ENCODE data around the gene VPS35L. TPM values are rescaled to one million over a fixed set of nuclear protein-coding genes. Genes with fewer than 3 reads are reported as not detected.

The VPS35L gene
- total and polyA plus RNA-seq, 2 of the 13 experiments (the other 11 are each of a cell fraction or from before 2014, with no cell fraction given), result 1.4 to 1.6 TPM

DNA sequence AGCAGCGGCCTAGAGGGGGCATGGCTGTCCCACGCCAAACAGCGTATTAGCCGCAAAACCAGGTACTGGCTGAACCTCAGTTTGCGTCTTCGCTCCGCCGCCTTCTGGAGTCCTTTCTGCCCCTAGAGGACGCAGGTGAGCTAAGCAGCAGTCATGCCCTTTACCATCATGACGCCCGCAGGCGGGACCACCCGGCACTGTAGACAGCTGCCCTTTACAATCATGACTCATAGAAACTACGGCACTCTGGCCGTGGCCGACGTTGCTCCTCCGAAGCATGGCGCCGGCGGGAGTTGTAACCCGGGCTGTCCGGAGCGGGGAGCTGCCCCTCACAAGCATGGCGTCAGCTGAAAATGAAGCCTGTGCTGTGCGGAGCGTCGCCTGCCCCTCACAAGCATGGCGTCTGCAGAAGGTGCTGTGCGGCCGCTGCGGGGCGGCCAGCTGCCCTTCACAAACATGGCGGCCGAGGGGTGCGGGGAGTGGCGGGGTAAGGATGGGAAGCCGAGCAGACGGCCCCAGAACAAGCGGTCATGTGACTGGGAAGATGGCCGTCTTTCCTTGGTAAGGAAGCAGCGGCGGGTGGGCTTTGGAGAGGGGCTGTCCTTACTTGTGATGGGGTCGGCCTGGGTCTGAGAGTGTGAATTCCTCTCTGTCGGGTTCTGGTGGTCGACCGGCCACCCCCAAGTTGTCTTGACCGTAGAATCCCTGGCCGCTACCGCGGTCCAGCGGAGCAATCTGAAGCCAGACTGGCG lies at the start of gene VPS35L (continued):
- TF ChIP-seq, protein P1, sequence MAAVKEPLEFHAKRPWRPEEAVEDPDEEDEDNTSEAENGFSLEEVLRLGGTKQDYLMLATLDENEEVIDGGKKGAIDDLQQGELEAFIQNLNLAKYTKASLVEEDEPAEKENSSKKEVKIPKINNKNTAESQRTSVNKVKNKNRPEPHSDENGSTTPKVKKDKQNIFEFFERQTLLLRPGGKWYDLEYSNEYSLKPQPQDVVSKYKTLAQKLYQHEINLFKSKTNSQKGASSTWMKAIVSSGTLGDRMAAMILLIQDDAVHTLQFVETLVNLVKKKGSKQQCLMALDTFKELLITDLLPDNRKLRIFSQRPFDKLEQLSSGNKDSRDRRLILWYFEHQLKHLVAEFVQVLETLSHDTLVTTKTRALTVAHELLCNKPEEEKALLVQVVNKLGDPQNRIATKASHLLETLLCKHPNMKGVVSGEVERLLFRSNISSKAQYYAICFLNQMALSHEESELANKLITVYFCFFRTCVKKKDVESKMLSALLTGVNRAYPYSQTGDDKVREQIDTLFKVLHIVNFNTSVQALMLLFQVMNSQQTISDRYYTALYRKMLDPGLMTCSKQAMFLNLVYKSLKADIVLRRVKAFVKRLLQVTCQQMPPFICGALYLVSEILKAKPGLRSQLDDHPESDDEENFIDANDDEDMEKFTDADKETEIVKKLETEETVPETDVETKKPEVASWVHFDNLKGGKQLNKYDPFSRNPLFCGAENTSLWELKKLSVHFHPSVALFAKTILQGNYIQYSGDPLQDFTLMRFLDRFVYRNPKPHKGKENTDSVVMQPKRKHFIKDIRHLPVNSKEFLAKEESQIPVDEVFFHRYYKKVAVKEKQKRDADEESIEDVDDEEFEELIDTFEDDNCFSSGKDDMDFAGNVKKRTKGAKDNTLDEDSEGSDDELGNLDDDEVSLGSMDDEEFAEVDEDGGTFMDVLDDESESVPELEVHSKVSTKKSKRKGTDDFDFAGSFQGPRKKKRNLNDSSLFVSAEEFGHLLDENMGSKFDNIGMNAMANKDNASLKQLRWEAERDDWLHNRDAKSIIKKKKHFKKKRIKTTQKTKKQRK (IDR thresholded peaks at IDR 0.05; ENCODE audit: low read length), result no peak
- TF ChIP-seq, protein P2, sequence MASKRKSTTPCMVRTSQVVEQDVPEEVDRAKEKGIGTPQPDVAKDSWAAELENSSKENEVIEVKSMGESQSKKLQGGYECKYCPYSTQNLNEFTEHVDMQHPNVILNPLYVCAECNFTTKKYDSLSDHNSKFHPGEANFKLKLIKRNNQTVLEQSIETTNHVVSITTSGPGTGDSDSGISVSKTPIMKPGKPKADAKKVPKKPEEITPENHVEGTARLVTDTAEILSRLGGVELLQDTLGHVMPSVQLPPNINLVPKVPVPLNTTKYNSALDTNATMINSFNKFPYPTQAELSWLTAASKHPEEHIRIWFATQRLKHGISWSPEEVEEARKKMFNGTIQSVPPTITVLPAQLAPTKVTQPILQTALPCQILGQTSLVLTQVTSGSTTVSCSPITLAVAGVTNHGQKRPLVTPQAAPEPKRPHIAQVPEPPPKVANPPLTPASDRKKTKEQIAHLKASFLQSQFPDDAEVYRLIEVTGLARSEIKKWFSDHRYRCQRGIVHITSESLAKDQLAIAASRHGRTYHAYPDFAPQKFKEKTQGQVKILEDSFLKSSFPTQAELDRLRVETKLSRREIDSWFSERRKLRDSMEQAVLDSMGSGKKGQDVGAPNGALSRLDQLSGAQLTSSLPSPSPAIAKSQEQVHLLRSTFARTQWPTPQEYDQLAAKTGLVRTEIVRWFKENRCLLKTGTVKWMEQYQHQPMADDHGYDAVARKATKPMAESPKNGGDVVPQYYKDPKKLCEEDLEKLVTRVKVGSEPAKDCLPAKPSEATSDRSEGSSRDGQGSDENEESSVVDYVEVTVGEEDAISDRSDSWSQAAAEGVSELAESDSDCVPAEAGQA (IDR thresholded peaks at IDR 0.05; ENCODE audit: low read depth), result peak; percentile 98
- TF ChIP-seq, protein P2 (CRISPR knock-in tag; IDR thresholded peaks at IDR 0.05; ENCODE audit: borderline replicate concordance), result no peak
- TF ChIP-seq ZNF160 (CRISPR knock-in tag; IDR thresholded peaks at IDR 0.05) (peak; percentile 59), SNRNP70 (IDR thresholded peaks at IDR 0.05; ENCODE audit: low read depth, low read length) (no peak), HNF4G (IDR thresholded peaks at IDR 0.05; ENCODE audit: borderline replicate concordance, low read depth, low read length) (no peak), HNF4G (CRISPR knock-in tag; IDR thresholded peaks at IDR 0.05; ENCODE audit: borderline replicate concordance, low read depth) (peak; percentile 54; the same call in 1 of the 2 replicates), ZIK1 (CRISPR knock-in tag; IDR thresholded peaks at IDR 0.05; ENCODE audit: borderline replicate concordance, low read depth) (peak; percentile 80; the same call in 1 of the 2 replicates), NKX3-1 (CRISPR knock-in tag; IDR thresholded peaks at IDR 0.05) (0 out of 2 replicates have a peak, but pooled peaks have one; percentile 31), GATAD1 (CRISPR knock-in tag; IDR thresholded peaks at IDR 0.05) (peak; percentile 68), HNRNPH1 (optimal IDR thresholded peaks at IDR 0.05; ENCODE audit: low read depth, low read length) (no peak), TEAD2 (CRISPR knock-in tag; IDR thresholded peaks at IDR 0.05) (0 out of 2 replicates have a peak, but pooled peaks have one; percentile 21), ZNF432 (CRISPR knock-in tag; IDR thresholded peaks at IDR 0.05; ENCODE audit: borderline replicate concordance) (no peak)
- TF ChIP-seq, protein P3, sequence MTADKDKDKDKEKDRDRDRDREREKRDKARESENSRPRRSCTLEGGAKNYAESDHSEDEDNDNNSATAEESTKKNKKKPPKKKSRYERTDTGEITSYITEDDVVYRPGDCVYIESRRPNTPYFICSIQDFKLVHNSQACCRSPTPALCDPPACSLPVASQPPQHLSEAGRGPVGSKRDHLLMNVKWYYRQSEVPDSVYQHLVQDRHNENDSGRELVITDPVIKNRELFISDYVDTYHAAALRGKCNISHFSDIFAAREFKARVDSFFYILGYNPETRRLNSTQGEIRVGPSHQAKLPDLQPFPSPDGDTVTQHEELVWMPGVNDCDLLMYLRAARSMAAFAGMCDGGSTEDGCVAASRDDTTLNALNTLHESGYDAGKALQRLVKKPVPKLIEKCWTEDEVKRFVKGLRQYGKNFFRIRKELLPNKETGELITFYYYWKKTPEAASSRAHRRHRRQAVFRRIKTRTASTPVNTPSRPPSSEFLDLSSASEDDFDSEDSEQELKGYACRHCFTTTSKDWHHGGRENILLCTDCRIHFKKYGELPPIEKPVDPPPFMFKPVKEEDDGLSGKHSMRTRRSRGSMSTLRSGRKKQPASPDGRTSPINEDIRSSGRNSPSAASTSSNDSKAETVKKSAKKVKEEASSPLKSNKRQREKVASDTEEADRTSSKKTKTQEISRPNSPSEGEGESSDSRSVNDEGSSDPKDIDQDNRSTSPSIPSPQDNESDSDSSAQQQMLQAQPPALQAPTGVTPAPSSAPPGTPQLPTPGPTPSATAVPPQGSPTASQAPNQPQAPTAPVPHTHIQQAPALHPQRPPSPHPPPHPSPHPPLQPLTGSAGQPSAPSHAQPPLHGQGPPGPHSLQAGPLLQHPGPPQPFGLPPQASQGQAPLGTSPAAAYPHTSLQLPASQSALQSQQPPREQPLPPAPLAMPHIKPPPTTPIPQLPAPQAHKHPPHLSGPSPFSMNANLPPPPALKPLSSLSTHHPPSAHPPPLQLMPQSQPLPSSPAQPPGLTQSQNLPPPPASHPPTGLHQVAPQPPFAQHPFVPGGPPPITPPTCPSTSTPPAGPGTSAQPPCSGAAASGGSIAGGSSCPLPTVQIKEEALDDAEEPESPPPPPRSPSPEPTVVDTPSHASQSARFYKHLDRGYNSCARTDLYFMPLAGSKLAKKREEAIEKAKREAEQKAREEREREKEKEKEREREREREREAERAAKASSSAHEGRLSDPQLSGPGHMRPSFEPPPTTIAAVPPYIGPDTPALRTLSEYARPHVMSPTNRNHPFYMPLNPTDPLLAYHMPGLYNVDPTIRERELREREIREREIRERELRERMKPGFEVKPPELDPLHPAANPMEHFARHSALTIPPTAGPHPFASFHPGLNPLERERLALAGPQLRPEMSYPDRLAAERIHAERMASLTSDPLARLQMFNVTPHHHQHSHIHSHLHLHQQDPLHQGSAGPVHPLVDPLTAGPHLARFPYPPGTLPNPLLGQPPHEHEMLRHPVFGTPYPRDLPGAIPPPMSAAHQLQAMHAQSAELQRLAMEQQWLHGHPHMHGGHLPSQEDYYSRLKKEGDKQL (CRISPR knock-in tag; IDR thresholded peaks at IDR 0.05; ENCODE audit: low read depth), result no peak

All from HepG2 (cell line).